ENCODE results near the gene INO80E. TPM values are rescaled to one million over a fixed set of nuclear protein-coding genes. Genes with fewer than 3 reads are reported as not detected.
A peak's percentile ranks its signal among the peaks of the same experiment; 100 is the strongest.

Gene INO80E
- polyA plus RNA-seq, 2 of the 4 experiments (the other 2 are of a cell fraction) = 41.3 to 89.0 TPM

GRCh38 chr16:29950806-29951461, 45.1 kb upstream of the INO80E start:
- no peak overlapping the region for H3K4me3 ChIP-seq
- WGBS (ENCODE audit: missing lambda C conversion rate) = 71% methylated on average over 4 of the region's 4 CpGs
- H3K4me1 ChIP-seq = no peaks in the 10 kb centered on the region
- H3K27ac ChIP-seq = no peak overlapping the region
- H3K9me3 ChIP-seq = peaks cover 11% of the 10 kb centered on the region; the same call in 2 of the 3 replicates
- TF ChIP-seq SREBF2 (IDR thresholded peaks at IDR 0.05) = no peak
- CTCF ChIA-PET = interaction anchor here (0.8 to 4.0 kb wide), 4 partner anchors 10 to 103 kb away, joined by 3 to 17 read pairs (median 4); partner anchors contain the start of gene TMEM219
- DNase-seq (ENCODE audit: low read depth in 1 of 2, low spot score in 1 of 2) = no peak
- POLR2A ChIA-PET = no interaction called here
- FAIRE-seq = no peak
- no peak for ATAC-seq
- H3K4me2 ChIP-seq = no peak overlapping the region

- ATAC-seq (peak; percentile 54 to 71; a peak in 4 of 6 replicates), FAIRE-seq (no peak), DNase-seq (ENCODE audit: low read depth in 1 of 2, low spot score in 1 of 2) (peak in 1 of 2 experiments; percentile 31)
- H3K27ac ChIP-seq = no peak overlapping the region
- ChIA-PET POLR2A (no interaction called here), CTCF (interaction anchor here (0.8 to 4.0 kb wide), 5 partner anchors 10 to 104 kb away, joined by 3 to 17 read pairs (median 4); partner anchors contain the start of gene TMEM219)
- TF ChIP-seq HOXB5 (CRISPR knock-in tag; IDR thresholded peaks at IDR 0.05) (no peak), HOXB13 (CRISPR knock-in tag; IDR thresholded peaks at IDR 0.05; ENCODE audit: low read depth) (no peak), CTCF (IDR thresholded peaks at IDR 0.05) (no peak), POLR2A (IDR thresholded peaks at IDR 0.05; ENCODE audit: low read length) (no peak)
- H3K4me1 ChIP-seq = no peaks in the 10 kb centered on the region
- H3K9me3 ChIP-seq = peaks cover 11% of the 10 kb centered on the region; the same call in 2 of the 3 replicates
- H3K4me2 ChIP-seq = no peak overlapping the region
- 85% methylated on average over 8 of the region's 8 CpGs for WGBS (ENCODE audit: missing lambda C conversion rate)
- H3K4me3 ChIP-seq = no peak overlapping the region
Measured at GRCh38 chr16:29951625-29952365, 44.2 kb upstream of the INO80E start.

GRCh38 chr16:29958756-29959155, 37.3 kb upstream of the INO80E start:
- ChIA-PET POLR2A (interaction anchor here (1.7 kb wide), 1 partner anchor 14 kb away, joined by 8 read pairs; no protein-coding TSS in a partner anchor), CTCF (interaction anchor here (0.6 to 1.6 kb wide), 2 partner anchors 15 to 73 kb away, joined by 3 to 7 read pairs; no protein-coding TSS in a partner anchor)
- ATAC-seq (no peak), DNase-seq (ENCODE audit: low read depth in 1 of 2, low spot score in 1 of 2) (no peak), FAIRE-seq (no peak)
- no peak for TF ChIP-seq PHF8 (IDR thresholded peaks at IDR 0.05; ENCODE audit: borderline replicate concordance, low read depth)
- no peak for TF ChIP-seq MYC (IDR thresholded peaks at IDR 0.05; ENCODE audit: borderline replicate concordance, low read length)
- TF ChIP-seq CEBPB (IDR thresholded peaks at IDR 0.05) = no peak
- no peak for TF ChIP-seq JUN (IDR thresholded peaks at IDR 0.05)
- no peak for TF ChIP-seq HEYL (CRISPR knock-in tag; IDR thresholded peaks at IDR 0.05)
- no peak for TF ChIP-seq ZSCAN20 (CRISPR knock-in tag; IDR thresholded peaks at IDR 0.05)
- TF ChIP-seq KDM5A (IDR thresholded peaks at IDR 0.05) = no peak
- TF ChIP-seq EHF (CRISPR knock-in tag; IDR thresholded peaks at IDR 0.05) = no peak
- no peak for TF ChIP-seq JUNB (IDR thresholded peaks at IDR 0.05)
- TF ChIP-seq MAZ (IDR thresholded peaks at IDR 0.05; ENCODE audit: borderline replicate concordance, low read depth, low read length) = no peak
- no peak for TF ChIP-seq FOSB (CRISPR knock-in tag; IDR thresholded peaks at IDR 0.05)
- TF ChIP-seq HOXB5 (CRISPR knock-in tag; IDR thresholded peaks at IDR 0.05) = no peak
- TF ChIP-seq NPAS2 (CRISPR knock-in tag; IDR thresholded peaks at IDR 0.05; ENCODE audit: borderline replicate concordance) = no peak
- H3K4me3 ChIP-seq = no peak overlapping the region
- no peak overlapping the region for H3K27ac ChIP-seq
- no peaks in the 10 kb centered on the region for H3K9me3 ChIP-seq
- 91% methylated on average over 5 of the region's 5 CpGs for WGBS (ENCODE audit: missing lambda C conversion rate)
- H3K4me1 ChIP-seq = peaks cover 12% of the 10 kb centered on the region; the same call in 1 of the 3 replicates
- no peak overlapping the region for H3K4me2 ChIP-seq

- Histone ChIP-seq H3K9me3 (no peaks in the 10 kb centered on the region), H3K4me3 (no peak overlapping the region), H3K4me1 (peaks cover 12% of the 10 kb centered on the region; the same call in 1 of the 3 replicates), H3K27ac (no peak overlapping the region), H3K4me2 (no peak overlapping the region)
- ChIA-PET POLR2A (no interaction called here), CTCF (no interaction called here)
- FAIRE-seq = no peak
- WGBS (ENCODE audit: missing lambda C conversion rate) = 86% methylated on average over 9 of the region's 9 CpGs
- no peak for DNase-seq (ENCODE audit: low read depth in 1 of 2, low spot score in 1 of 2)
- no peak for ATAC-seq
- TF ChIP-seq FOSB (CRISPR knock-in tag; IDR thresholded peaks at IDR 0.05) (no peak), GATA3 (IDR thresholded peaks at IDR 0.05; ENCODE audit: borderline replicate concordance) (no peak), EHF (CRISPR knock-in tag; IDR thresholded peaks at IDR 0.05) (no peak), POLR2AphosphoS2 (conservative IDR thresholded peaks at IDR 0.05; ENCODE audit: low read length) (no peak), PHF8 (IDR thresholded peaks at IDR 0.05; ENCODE audit: borderline replicate concordance, low read depth) (no peak), CBX2 (IDR thresholded peaks at IDR 0.05; ENCODE audit: borderline replicate concordance, low read depth) (no peak), RARB (CRISPR knock-in tag; IDR thresholded peaks at IDR 0.05) (no peak), RFX5 (IDR thresholded peaks at IDR 0.05) (no peak), ELK1 (IDR thresholded peaks at IDR 0.05; ENCODE audit: low read depth, low read length) (no peak), BCL3 (IDR thresholded peaks at IDR 0.05) (no peak), MAFK (IDR thresholded peaks at IDR 0.05; ENCODE audit: partially characterized antibody) (no peak), CBX8 (IDR thresholded peaks at IDR 0.05) (no peak), CHD4 (IDR thresholded peaks at IDR 0.05; ENCODE audit: borderline replicate concordance) (no peak)
Measured at GRCh38 chr16:29959293-29959692, 36.7 kb upstream of the INO80E start.

Data from A549 (cell line).